Brain microvascular endothelial cell (primary cell): Measurements from ENCODE around the gene ZNF394.
"Not testable (repeated sequence)": the region's sequence is repeated elsewhere in the genome, so short reads cannot be mapped to it uniquely, and the experiment has no call there.

Experiments
- DNase-seq: peaks from one replicate; pipeline ENCODE4 v3.0.0-alpha.2; 2020
- H3K27ac ChIP-seq: fragments of 250-450 bp; sonication (Bioruptor Pico); 2 replicates; pipeline ENCODE4 v1.5.1; 2020; ENCODE audit warnings: mild to moderate bottlenecking, moderate library complexity
- H3K27me3 ChIP-seq: fragments of 250-450 bp; sonication (Bioruptor Pico); replicated peaks from 2 replicates; pipeline ENCODE4 v1.5.1; 2020; ENCODE audit warnings: mild to moderate bottlenecking
- H3K36me3 ChIP-seq: fragments of 250-450 bp; sonication (Bioruptor Pico); replicated peaks from 2 replicates; pipeline ENCODE4 v1.5.1; 2020; ENCODE audit warnings: mild to moderate bottlenecking
- H3K4me3 ChIP-seq: 2 replicates; pipeline ENCODE4 v1.5.1; 2011; ENCODE audit warnings: low read depth, mild to moderate bottlenecking, control low read depth, low read length, moderate library complexity
- in situ Hi-C: cut with HindIII; loops from 2 replicates; pipeline ENCODE4 v1.10.0; 2017; ENCODE audit warnings: low sequenced_read_pairs, low pct_ligation_motif_present
- TF ChIP-seq, protein P1 (sequence below): IDR thresholded peaks from 2 replicates; pipeline ENCODE4 v1.5.1; 2011; ENCODE audit warnings: low read depth, mild to moderate bottlenecking, moderate library complexity, low read length, control low read depth, inconsistent platforms; ENCODE audit errors: missing control alignments

ZNF394 gene

DNA sequence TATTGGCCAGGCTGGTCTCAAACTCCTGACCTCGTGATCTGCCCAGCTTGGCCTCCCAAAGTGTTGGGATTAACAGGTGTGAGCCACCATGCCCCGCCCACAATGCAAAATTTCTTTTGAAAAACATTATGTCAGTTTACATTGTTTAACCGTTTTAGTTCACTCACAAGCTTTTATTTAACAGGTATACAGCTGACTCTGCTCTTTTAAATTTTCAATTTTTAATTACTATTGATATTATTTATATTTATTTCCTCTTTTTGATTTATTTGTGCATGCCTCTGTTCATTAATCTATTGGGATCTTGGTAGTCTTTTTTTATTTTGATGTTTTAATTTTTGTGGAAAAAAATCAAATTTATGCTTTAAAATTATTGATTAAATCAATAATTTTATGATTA lies 21.3 kb upstream of the ZNF394 start:
- no peak for DNase-seq
- Histone ChIP-seq H3K4me3 (no peak overlapping the region), H3K27ac (no peak overlapping the region), H3K27me3 (no peaks in the 10 kb centered on the region), H3K36me3 (peaks cover 44% of the 10 kb centered on the region)
- TF ChIP-seq, protein P1, sequence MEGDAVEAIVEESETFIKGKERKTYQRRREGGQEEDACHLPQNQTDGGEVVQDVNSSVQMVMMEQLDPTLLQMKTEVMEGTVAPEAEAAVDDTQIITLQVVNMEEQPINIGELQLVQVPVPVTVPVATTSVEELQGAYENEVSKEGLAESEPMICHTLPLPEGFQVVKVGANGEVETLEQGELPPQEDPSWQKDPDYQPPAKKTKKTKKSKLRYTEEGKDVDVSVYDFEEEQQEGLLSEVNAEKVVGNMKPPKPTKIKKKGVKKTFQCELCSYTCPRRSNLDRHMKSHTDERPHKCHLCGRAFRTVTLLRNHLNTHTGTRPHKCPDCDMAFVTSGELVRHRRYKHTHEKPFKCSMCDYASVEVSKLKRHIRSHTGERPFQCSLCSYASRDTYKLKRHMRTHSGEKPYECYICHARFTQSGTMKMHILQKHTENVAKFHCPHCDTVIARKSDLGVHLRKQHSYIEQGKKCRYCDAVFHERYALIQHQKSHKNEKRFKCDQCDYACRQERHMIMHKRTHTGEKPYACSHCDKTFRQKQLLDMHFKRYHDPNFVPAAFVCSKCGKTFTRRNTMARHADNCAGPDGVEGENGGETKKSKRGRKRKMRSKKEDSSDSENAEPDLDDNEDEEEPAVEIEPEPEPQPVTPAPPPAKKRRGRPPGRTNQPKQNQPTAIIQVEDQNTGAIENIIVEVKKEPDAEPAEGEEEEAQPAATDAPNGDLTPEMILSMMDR = no peak
- in situ Hi-C loops = no loop called here

GRCh38 chr7:99514050-99514449 lies 14.0 kb upstream of the ZNF394 start:
- TF ChIP-seq, protein P1 = no peak
- Histone ChIP-seq H3K4me3 (no peak overlapping the region), H3K27me3 (no peaks in the 10 kb centered on the region), H3K27ac (no peak overlapping the region), H3K36me3 (peaks cover 36% of the 10 kb centered on the region)
- in situ Hi-C loops = no loop called here
- DNase-seq = no peak

DNA sequence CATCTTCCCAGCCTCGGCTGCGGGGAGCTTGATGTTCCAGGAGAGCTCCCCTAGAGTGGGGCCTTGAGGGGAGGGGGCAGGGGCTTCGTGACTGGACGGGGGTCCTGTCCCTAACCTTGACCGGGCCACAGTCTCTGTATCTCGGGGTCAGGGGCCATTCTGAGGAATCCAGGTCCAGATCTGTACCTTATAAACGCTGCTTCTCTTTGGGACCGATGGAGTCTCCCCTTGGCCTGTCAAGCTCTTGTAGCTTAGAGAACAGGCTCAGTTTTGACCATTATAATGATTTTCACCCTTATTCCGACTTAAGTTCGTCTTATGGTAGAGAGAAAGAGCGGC lies 5.2 kb upstream of the ZNF394 start:
- Histone ChIP-seq H3K27me3 (no peaks in the 10 kb centered on the region), H3K4me3 (peak overlapping the region; percentile 87), H3K27ac (peak overlapping the region; percentile 78), H3K36me3 (no peaks in the 10 kb centered on the region)
- in situ Hi-C loops = no loop called here
- no peak for DNase-seq
- TF ChIP-seq, protein P1 = no peak

GRCh38 chr7:99504603-99505323 lies 4.7 kb upstream of the ZNF394 start, which contains the start of gene ZKSCAN5:
TSS of gene ZKSCAN5 (plus strand) at chr7:99504662. CDS start at chr7:99506045, 1,383 bp downstream.
- no peaks in the 10 kb centered on the region for H3K36me3 ChIP-seq
- peak within 1 kb of the TSS; percentile 78 for H3K27ac ChIP-seq
- no peaks in the 10 kb centered on the region for H3K27me3 ChIP-seq
- in situ Hi-C loops = no loop called here
- peak; percentile 91 for DNase-seq
- H3K4me3 ChIP-seq = peak within 1 kb of the TSS; percentile 87
- TF ChIP-seq, protein P1 = no peak

GRCh38 chr7:99504281-99504602 lies 4.2 kb upstream of the ZNF394 start:
- TF ChIP-seq, protein P1 = no peak
- DNase-seq = peak; percentile 98
- Histone ChIP-seq H3K4me3 (peak overlapping the region; percentile 87), H3K27me3 (no peaks in the 10 kb centered on the region), H3K36me3 (no peaks in the 10 kb centered on the region), H3K27ac (peak overlapping the region; percentile 78)
- in situ Hi-C loops = no loop called here

- H3K4me3 ChIP-seq, H3K27me3 ChIP-seq, DNase-seq, H3K36me3 ChIP-seq, in situ Hi-C loops, H3K27ac ChIP-seq: not testable (repeated sequence)
Measured at GRCh38 chr7:99501236-99501635, 1.2 kb upstream of the ZNF394 start.
